ENCODE results near the gene CDCP2.

GRCh38 chr1:54177726-54178125, 24.9 kb upstream of the CDCP2 start:
- TF ChIP-seq EZH2 (IDR thresholded peaks at IDR 0.05; ENCODE audit: borderline replicate concordance, low read length), result no peak
- TF ChIP-seq, protein P1, sequence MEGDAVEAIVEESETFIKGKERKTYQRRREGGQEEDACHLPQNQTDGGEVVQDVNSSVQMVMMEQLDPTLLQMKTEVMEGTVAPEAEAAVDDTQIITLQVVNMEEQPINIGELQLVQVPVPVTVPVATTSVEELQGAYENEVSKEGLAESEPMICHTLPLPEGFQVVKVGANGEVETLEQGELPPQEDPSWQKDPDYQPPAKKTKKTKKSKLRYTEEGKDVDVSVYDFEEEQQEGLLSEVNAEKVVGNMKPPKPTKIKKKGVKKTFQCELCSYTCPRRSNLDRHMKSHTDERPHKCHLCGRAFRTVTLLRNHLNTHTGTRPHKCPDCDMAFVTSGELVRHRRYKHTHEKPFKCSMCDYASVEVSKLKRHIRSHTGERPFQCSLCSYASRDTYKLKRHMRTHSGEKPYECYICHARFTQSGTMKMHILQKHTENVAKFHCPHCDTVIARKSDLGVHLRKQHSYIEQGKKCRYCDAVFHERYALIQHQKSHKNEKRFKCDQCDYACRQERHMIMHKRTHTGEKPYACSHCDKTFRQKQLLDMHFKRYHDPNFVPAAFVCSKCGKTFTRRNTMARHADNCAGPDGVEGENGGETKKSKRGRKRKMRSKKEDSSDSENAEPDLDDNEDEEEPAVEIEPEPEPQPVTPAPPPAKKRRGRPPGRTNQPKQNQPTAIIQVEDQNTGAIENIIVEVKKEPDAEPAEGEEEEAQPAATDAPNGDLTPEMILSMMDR (IDR thresholded peaks at IDR 0.05; ENCODE audit: low read length), result no peak
